ENCODE results near the gene PARVB.
A peak's percentile ranks its signal among the peaks of the same experiment; 100 is the strongest.
"Not testable (repeated sequence)": the region's sequence is repeated elsewhere in the genome, so short reads cannot be mapped to it uniquely, and the experiment has no call there.

PARVB gene

GRCh38 chr22:44050766-44051355, 26.8 kb downstream of the PARVB start:
- no peak for TF ChIP-seq CTCF (conservative IDR thresholded peaks at IDR 0.05; ENCODE audit: control insufficient read depth, insufficient read depth, low read depth, low read length)
- no peak for DNase-seq (ENCODE audit: low read depth)
- no peak overlapping the region for H3K4me3 ChIP-seq (ENCODE audit: control insufficient read depth, low read depth, low read length)

DNA sequence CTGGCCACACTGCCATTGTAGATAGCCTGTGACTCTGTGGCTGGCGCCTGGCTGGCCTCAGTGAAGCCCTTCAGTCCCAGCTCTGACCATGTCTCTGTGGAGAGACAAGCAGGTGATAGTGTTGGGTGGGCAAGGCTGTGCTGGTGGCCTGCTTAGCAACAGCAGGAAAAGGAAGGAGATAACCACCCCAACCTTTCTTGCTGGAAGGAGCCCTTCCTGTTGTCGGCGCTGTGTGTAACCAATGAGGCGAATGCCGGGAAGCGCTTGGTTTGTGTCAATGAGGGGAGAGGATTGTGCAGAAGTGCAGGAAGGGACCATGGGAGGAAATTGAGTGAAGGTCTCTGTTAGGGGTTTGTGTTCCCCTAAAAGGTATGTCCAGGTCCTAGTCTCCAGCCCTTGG, 27.3 kb downstream of the PARVB start:
- TF ChIP-seq CTCF (conservative IDR thresholded peaks at IDR 0.05; ENCODE audit: control insufficient read depth, insufficient read depth, low read depth, low read length) = no peak
- H3K4me3 ChIP-seq (ENCODE audit: control insufficient read depth, low read depth, low read length) = no peak overlapping the region
- DNase-seq (ENCODE audit: low read depth) = no peak

DNA sequence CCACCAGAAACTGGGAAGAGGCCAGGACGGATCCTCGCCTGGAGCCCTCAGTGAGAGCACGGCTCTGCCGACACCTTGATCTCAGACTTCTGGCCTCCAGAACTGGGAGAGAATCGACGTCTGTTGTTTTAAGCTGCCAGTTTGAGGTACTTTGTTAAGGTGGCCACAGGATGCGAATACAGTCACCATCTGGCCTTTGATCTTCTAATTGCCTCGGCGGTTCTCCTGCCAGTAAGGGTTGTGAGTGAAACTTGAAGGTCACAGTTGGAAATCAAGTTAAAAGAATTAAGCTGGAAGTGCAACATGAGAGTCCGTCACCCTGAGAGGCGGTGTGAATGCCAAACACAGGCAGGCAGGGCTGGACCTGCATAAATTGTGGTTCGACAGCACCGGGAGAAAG, 27.9 kb downstream of the PARVB start:
- H3K4me3 ChIP-seq (ENCODE audit: control insufficient read depth, low read depth, low read length) = no peak overlapping the region
- TF ChIP-seq CTCF (conservative IDR thresholded peaks at IDR 0.05; ENCODE audit: control insufficient read depth, insufficient read depth, low read depth, low read length) = no peak

DNA sequence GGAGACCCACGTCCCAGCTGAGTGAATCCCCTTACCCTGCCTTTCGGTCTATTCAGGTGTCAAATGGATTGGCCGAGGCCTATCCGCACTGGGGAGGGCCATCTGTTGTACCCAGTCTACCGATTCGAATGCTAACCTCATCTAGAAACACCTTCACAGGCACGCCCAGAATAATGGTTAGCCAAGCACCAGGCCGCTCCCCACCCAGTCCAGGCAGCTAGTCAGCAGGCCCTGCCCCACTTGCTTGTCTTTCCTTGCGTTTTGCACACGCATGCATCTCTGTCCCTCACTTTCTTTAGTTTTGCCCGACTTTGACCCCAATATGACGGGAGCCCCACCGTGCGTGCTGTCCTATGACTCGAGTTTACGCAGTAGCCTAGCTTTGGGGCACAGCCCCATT, 31.7 kb downstream of the PARVB start:
- no peak overlapping the region for H3K4me3 ChIP-seq (ENCODE audit: control insufficient read depth, low read depth, low read length)
- no peak for TF ChIP-seq CTCF (conservative IDR thresholded peaks at IDR 0.05; ENCODE audit: control insufficient read depth, insufficient read depth, low read depth, low read length)
- DNase-seq (ENCODE audit: low read depth) = no peak

More for the DNA sequence above, 27.9 kb downstream of the PARVB start:
- DNase-seq (ENCODE audit: low read depth) = no peak

DNA sequence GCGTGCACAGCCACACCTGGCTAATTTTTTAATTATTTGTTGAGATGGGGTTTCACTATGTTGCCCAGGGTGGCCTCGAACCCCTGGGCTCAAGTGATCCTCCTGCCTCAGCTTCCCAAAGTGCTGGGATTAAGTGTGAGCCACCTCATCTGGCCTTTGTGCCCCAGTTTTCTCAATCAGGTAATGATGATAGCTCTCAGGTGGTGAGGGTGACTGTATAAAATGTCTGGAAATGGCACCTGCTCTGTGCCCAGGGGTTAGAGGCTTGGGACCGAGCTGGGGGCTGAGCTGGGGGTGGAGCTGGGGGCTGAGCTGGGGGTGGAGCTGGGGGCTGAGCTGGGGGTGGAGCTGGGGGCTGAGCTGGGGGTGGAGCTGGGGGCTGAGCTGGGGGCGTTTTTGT, 32.5 kb downstream of the PARVB start:
- H3K4me3 ChIP-seq (ENCODE audit: control insufficient read depth, low read depth, low read length); DNase-seq (ENCODE audit: low read depth): not testable (repeated sequence)

DNA sequence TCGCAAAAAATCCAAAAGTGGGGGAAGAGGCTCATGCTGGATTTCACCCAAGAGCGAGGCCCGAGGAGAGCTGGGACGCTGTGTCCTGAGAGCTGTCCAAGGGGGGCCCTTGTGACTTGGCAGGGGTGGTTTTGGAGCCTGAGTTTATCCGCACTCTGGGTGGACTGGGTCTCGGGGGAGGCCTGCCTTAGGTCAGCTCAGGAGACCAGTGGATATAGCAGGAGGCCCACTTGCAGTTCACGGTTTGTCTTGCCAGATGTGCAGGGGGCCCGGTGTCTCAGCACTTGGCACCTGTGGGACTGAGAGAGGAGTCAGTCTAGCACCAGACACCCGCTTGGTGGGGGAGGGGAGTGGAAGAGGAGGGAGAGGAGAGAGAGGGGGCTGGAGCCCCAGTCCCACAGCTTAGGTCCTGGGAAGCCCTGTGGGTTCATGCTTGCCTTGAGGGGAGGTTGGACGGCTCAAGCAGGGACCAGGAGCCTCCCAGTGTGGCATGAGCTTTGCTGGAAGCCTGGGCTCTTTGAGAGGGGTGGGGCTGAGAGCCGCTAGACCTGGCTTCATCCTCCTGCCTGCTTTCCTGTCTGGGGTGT, 33.4 kb downstream of the PARVB start:
- no peak for TF ChIP-seq CTCF (conservative IDR thresholded peaks at IDR 0.05; ENCODE audit: control insufficient read depth, insufficient read depth, low read depth, low read length)
- peak; percentile 30 for DNase-seq (ENCODE audit: low read depth)
- H3K4me3 ChIP-seq (ENCODE audit: control insufficient read depth, low read depth, low read length) = no peak overlapping the region

DNA sequence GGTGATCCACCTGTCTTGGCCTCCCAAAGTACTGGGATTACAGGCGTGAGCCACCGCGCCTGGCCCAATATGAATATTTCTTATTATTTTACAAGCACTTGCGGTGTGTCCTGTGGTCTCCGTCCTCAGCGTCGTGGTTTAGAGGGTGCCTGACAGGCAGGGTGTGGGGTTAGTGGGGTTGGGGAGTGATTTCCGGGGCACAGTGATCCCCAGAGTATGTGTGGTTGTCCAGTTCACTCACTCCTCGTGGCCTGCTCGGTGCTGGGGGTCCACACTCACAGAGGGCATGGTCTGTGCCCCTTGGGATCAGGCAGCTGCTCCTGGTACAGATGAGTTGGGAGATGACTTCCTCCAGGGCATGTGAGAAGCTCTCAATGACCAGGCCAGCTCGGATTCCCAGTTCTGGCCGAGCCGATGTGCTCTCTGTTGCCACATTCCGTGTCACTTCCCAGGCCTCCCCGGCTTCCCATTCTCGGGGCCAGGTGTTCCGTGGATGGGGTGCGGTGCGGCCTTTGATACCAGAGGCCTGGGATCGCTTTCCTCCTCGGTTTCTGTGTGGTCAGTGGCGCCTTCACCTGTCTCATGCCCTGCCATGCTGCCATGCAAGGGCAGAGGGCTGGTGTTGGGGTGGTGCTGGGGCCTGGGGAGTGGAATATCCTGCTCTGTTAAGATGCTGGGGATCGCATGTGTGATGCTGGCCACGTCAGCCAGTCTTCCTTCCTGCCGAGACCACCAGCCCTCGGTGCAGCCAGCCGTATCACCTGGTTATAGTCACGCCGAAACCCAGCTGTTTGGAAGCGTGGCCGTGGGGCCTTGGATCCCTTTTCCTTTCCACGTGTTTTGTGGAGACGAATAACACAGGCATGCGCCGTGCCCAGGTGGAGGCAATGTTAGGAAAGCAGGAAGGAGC, 39.6 kb downstream of the PARVB start:
- H3K4me3 ChIP-seq (ENCODE audit: control insufficient read depth, low read depth, low read length) = no peak overlapping the region
- DNase-seq (ENCODE audit: low read depth) = no peak
- TF ChIP-seq CTCF (conservative IDR thresholded peaks at IDR 0.05; ENCODE audit: control insufficient read depth, insufficient read depth, low read depth, low read length) = no peak

Data from fibroblast of mammary gland (primary cell).